NB4 (cell line): Measurements from ENCODE around the gene FGF11.

Experiments used
- POLR2A ChIP-seq: IDR thresholded peaks from 2 replicates; pipeline ENCODE4 v1.6.1; 2011; ENCODE audit warnings: mild to moderate bottlenecking; ENCODE audit not compliant: insufficient read length; ENCODE audit errors: extremely low read depth
- TF ChIP-seq, protein P1 (sequence below): IDR thresholded peaks from one replicate; pipeline ENCODE4 v1.5.1; 2012; ENCODE audit warnings: low read depth, low read length

DNA sequence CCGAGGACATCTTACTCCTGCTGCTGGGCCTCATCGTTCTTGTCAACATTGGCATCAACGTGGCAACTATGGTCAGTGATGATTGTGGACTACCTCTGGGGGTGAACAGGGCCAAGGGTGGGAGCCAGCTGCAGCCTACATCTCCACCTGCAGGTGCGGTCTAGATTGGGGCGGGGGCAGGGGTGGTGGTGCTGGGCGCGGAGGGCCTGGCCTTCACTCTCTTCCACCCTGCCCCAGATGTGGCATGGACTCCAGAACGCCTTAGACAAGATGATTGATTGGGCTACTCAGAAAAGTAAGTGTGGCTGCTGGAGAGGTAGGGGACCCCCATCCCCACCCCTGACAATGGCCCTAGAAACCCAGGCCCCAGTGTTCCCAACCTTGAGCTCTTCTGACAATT, 13.6 kb upstream of the FGF11 start:
- TF ChIP-seq, protein P1, sequence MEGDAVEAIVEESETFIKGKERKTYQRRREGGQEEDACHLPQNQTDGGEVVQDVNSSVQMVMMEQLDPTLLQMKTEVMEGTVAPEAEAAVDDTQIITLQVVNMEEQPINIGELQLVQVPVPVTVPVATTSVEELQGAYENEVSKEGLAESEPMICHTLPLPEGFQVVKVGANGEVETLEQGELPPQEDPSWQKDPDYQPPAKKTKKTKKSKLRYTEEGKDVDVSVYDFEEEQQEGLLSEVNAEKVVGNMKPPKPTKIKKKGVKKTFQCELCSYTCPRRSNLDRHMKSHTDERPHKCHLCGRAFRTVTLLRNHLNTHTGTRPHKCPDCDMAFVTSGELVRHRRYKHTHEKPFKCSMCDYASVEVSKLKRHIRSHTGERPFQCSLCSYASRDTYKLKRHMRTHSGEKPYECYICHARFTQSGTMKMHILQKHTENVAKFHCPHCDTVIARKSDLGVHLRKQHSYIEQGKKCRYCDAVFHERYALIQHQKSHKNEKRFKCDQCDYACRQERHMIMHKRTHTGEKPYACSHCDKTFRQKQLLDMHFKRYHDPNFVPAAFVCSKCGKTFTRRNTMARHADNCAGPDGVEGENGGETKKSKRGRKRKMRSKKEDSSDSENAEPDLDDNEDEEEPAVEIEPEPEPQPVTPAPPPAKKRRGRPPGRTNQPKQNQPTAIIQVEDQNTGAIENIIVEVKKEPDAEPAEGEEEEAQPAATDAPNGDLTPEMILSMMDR = no peak
- no peak for TF ChIP-seq POLR2A
